Neutrophil (primary cell): Measurements from ENCODE around the gene DET1.
"Not testable (repeated sequence)": the region's sequence is repeated elsewhere in the genome, so short reads cannot be mapped to it uniquely, and the experiment has no call there.

Experiments used
- H3K27ac ChIP-seq: fragments of 200-600 bp; sonication (generic); 2 replicates; pipeline ENCODE4 v1.5.1; 2016; ENCODE audit warnings: mild to moderate bottlenecking, moderate library complexity
- H3K27me3 ChIP-seq: fragments of 200-600 bp; sonication (generic); 2 replicates; pipeline ENCODE4 v1.6.0; 2016; ENCODE audit warnings: mild to moderate bottlenecking
- H3K36me3 ChIP-seq: fragments of 200-600 bp; sonication (generic); 2 replicates; pipeline ENCODE4 v1.5.1; 2017
- H3K4me1 ChIP-seq, 2 experiments: fragments of 200-600 bp in 1 of 2; sonication (generic) in 1 of 2; 1 replicate in 1 of 2; 2 replicates in 1 of 2; pipeline versions ENCODE4 v1.5.1 to v1.6.1; 2013 to 2016; ENCODE audit warnings: low read depth in 1 of 2, low read length in 1 of 2, mild to moderate bottlenecking in 1 of 2, moderate library complexity in 1 of 2; ENCODE audit not compliant: control insufficient read depth in 1 of 2, insufficient read depth in 1 of 2
- H3K4me3 ChIP-seq, 2 experiments: fragments of 200-600 bp in 1 of 2; sonication (generic) in 1 of 2; 1 replicate in 1 of 2; 2 replicates in 1 of 2; pipeline ENCODE4 v1.5.1; 2013 to 2016; ENCODE audit warnings: low read depth in 1 of 2, low read length in 1 of 2, mild to moderate bottlenecking in 1 of 2, moderate library complexity in 1 of 2
- H3K9me3 ChIP-seq: fragments of 200-600 bp; sonication (generic); 2 replicates; pipeline ENCODE4 v1.5.1; 2016
- CTCF ChIP-seq: fragments of 200-600 bp; sonication (generic); IDR thresholded peaks from 2 replicates; pipeline ENCODE4 v1.5.1; 2016; ENCODE audit warnings: antibody characterized with exemption

The DET1 gene

GRCh38 chr15:88482263-88482662 lies 64.2 kb downstream of the DET1 start:
- Histone ChIP-seq H3K36me3 (peaks cover 14% of the 10 kb centered on the region), H3K27me3 (no peaks in the 10 kb centered on the region), H3K27ac (no peak overlapping the region), H3K4me3 (no peak overlapping the region), H3K9me3 (no peaks in the 10 kb centered on the region), H3K4me1 (no peaks in the 10 kb centered on the region)
- TF ChIP-seq CTCF = no peak

- Histone ChIP-seq H3K36me3 (peaks cover 25% of the 10 kb centered on the region), H3K27me3 (no peaks in the 10 kb centered on the region), H3K9me3 (no peaks in the 10 kb centered on the region), H3K4me1 (no peaks in the 10 kb centered on the region), H3K4me3 (no peak overlapping the region), H3K27ac (no peak overlapping the region)
- TF ChIP-seq CTCF = no peak
Measured at GRCh38 chr15:88480981-88481380, 65.5 kb downstream of the DET1 start.

GRCh38 chr15:88479169-88479568 lies 67.3 kb downstream of the DET1 start:
- TF ChIP-seq CTCF = no peak
- H3K27me3 ChIP-seq = no peaks in the 10 kb centered on the region
- H3K9me3 ChIP-seq = no peaks in the 10 kb centered on the region
- H3K4me3 ChIP-seq = no peak overlapping the region
- H3K4me1 ChIP-seq = no peaks in the 10 kb centered on the region
- peaks cover 43% of the 10 kb centered on the region for H3K36me3 ChIP-seq
- H3K27ac ChIP-seq = no peak overlapping the region

GRCh38 chr15:88477904-88478303 lies 68.6 kb downstream of the DET1 start:
- no peak overlapping the region for H3K27ac ChIP-seq
- no peaks in the 10 kb centered on the region for H3K4me1 ChIP-seq
- H3K4me3 ChIP-seq = no peak overlapping the region
- H3K27me3 ChIP-seq = no peaks in the 10 kb centered on the region
- no peaks in the 10 kb centered on the region for H3K9me3 ChIP-seq
- H3K36me3 ChIP-seq = peaks cover 55% of the 10 kb centered on the region
- TF ChIP-seq CTCF = no peak

- Histone ChIP-seq H3K27me3 (no peaks in the 10 kb centered on the region), H3K27ac (no peak overlapping the region), H3K36me3 (peaks cover 61% of the 10 kb centered on the region), H3K4me1 (no peaks in the 10 kb centered on the region), H3K4me3 (no peak overlapping the region), H3K9me3 (no peaks in the 10 kb centered on the region)
- TF ChIP-seq CTCF = no peak
Measured at GRCh38 chr15:88477126-88477525, 69.4 kb downstream of the DET1 start.

GRCh38 chr15:88476635-88477060 lies 69.8 kb downstream of the DET1 start:
- H3K27ac ChIP-seq = no peak overlapping the region
- no peak for TF ChIP-seq CTCF
- no peaks in the 10 kb centered on the region for H3K9me3 ChIP-seq
- no peaks in the 10 kb centered on the region for H3K27me3 ChIP-seq
- H3K4me1 ChIP-seq = no peaks in the 10 kb centered on the region
- H3K36me3 ChIP-seq = peaks cover 61% of the 10 kb centered on the region
- H3K4me3 ChIP-seq = no peak overlapping the region

- H3K9me3 ChIP-seq, H3K4me1 ChIP-seq, H3K27me3 ChIP-seq, H3K4me3 ChIP-seq, H3K27ac ChIP-seq: not testable (repeated sequence)
- peaks cover 61% of the 10 kb centered on the region for H3K36me3 ChIP-seq
Measured at GRCh38 chr15:88473661-88474293, 72.7 kb downstream of the DET1 start.
